PFSK-1 (cell line): Measurements from ENCODE around the gene STRN4.

Experiments used
- FOXP2 ChIP-seq: optimal IDR thresholded peaks from 2 replicates; pipeline ENCODE3; 2011; ENCODE audit warnings: borderline replicate concordance, control low read depth, inconsistent platforms; ENCODE audit not compliant: insufficient read depth; ENCODE audit errors: extremely low read length, extremely low read depth
- POLR2AphosphoS5 ChIP-seq: IDR thresholded peaks from 2 replicates; pipeline ENCODE4 v1.6.1; 2012; ENCODE audit warnings: low read depth, mild to moderate bottlenecking, control low read depth, low read length, moderate library complexity
- TF ChIP-seq, protein P1 (sequence below), 2 experiments: IDR thresholded peaks; 2 replicates each; pipeline versions ENCODE4 v1.6.1 to v1.8.0; 2011 to 2012; ENCODE audit warnings: low read depth in 2 of 2, low read length in 2 of 2, control low read depth in 1 of 2, inconsistent platforms in 1 of 2, mild to moderate bottlenecking in 1 of 2, moderate library complexity in 1 of 2; ENCODE audit not compliant: insufficient read depth in 1 of 2

DNA sequence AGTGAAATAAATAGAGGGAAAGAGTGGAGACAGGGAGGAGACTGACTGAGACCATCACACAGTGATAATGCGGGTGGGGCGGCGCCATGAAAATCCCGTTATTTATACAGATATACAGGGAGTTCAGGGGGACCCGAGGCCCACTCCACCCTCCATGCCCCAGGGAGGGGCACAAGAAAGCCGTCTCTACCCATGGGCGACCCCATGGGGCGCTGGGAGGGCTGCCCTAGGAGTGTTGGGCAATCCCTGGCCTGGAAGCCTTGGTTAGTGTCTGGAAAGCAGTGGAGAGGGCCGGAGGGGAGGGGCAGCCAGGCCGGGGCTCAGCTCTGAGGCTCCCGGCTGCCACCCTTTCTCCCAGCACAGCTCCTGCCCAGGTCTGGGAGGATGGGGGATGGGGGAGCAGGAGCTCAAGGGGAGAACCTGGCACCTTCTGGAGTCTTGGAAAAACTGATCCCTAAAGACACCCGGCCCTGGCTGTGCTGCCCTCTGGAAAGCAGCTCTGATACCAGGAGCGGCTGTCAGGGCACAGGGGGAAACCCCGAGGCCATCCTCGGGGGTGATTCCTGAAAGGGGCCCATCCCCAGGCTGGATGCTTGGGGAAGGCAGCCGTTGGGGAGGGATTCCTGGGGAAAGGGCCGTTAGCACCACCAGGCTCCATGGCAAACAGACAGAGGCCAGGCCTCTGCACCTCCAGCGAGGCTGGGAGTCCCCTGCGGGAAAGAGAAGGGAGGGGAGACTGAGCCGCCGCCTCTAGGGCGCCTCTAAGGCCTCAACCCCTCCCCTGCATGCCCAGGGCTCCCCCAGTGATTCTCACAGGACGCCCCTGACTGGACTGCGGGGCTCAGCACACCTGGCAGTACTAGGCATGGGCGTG is 26.4 kb downstream of the STRN4 start:
- TF ChIP-seq, protein P1, sequence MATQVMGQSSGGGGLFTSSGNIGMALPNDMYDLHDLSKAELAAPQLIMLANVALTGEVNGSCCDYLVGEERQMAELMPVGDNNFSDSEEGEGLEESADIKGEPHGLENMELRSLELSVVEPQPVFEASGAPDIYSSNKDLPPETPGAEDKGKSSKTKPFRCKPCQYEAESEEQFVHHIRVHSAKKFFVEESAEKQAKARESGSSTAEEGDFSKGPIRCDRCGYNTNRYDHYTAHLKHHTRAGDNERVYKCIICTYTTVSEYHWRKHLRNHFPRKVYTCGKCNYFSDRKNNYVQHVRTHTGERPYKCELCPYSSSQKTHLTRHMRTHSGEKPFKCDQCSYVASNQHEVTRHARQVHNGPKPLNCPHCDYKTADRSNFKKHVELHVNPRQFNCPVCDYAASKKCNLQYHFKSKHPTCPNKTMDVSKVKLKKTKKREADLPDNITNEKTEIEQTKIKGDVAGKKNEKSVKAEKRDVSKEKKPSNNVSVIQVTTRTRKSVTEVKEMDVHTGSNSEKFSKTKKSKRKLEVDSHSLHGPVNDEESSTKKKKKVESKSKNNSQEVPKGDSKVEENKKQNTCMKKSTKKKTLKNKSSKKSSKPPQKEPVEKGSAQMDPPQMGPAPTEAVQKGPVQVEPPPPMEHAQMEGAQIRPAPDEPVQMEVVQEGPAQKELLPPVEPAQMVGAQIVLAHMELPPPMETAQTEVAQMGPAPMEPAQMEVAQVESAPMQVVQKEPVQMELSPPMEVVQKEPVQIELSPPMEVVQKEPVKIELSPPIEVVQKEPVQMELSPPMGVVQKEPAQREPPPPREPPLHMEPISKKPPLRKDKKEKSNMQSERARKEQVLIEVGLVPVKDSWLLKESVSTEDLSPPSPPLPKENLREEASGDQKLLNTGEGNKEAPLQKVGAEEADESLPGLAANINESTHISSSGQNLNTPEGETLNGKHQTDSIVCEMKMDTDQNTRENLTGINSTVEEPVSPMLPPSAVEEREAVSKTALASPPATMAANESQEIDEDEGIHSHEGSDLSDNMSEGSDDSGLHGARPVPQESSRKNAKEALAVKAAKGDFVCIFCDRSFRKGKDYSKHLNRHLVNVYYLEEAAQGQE (IDR thresholded peaks at IDR 0.05; ENCODE audit: insufficient read depth in 1 of 2, low read depth in 2 of 2, low read length in 2 of 2) = no peak
- TF ChIP-seq POLR2AphosphoS5 (no peak), FOXP2 (no peak)
